ENCODE results near the gene DPF3. TPM values are rescaled to one million over a fixed set of nuclear protein-coding genes. Genes with fewer than 3 reads are reported as not detected.

The DPF3 gene
- total RNA-seq: 0.28 TPM in 1 of 2 replicates, not detected in the other

GRCh38 chr14:72893636-72894322 is at the start of gene DPF3:
TSS of gene DPF3 (minus strand) at chr14:72894101. CDS start at chr14:72894088, 13 bp downstream.

GRCh38 chr14:72926292-72927028 is 32.6 kb upstream of the DPF3 start, which contains the start of gene DCAF4:
TSS of gene DCAF4 (plus strand) at chr14:72926464. CDS start at chr14:72937979, 11,515 bp downstream.

Other genes starting within 250 kb of the DPF3 start
- gene DCAF4, start 32.4 kb upstream of the DPF3 start, total RNA-seq: 9.9 and 13.5 TPM in 2 replicates
- 5.2 and 10.6 TPM in 2 replicates for gene ZFYVE1, start 133.0 kb upstream of the DPF3 start, total RNA-seq
- 26.4 and 26.7 TPM in 2 replicates for gene RBM25, start 164.4 kb upstream of the DPF3 start, total RNA-seq
- 34.0 and 36.7 TPM in 2 replicates for gene PSEN1, start 242.4 kb upstream of the DPF3 start, total RNA-seq